NCI-H1436 treated with DMSO at 0.1 percent for 48 hours (cell line): ENCODE measurements around the gene EP400.

ENCODE experiments used
- DNase-seq: peaks from one replicate; lab custom pipeline; 2025; lab: John Stamatoyannopoulos, UW

The EP400 gene

GRCh38 chr12:131911851-131912477 is 37.8 kb upstream of the EP400 start:
- DNase-seq: no peak

GRCh38 chr12:131912518-131913274 is 37.0 kb upstream of the EP400 start:
- DNase-seq: no peak

- DNase-seq: no peak
These were observed 36.1 kb upstream of the EP400 start for GRCh38 chr12:131913666-131914065.

GRCh38 chr12:131914179-131914702 is 35.5 kb upstream of the EP400 start:
- DNase-seq: no peak

- no peak for DNase-seq
These were observed 34.6 kb upstream of the EP400 start for GRCh38 chr12:131915000-131915689.

GRCh38 chr12:131915823-131916222 is 33.9 kb upstream of the EP400 start:
- no peak for DNase-seq

- no peak for DNase-seq
These were observed 33.2 kb upstream of the EP400 start for GRCh38 chr12:131916306-131917138.

- no peak for DNase-seq
These were observed 32.5 kb upstream of the EP400 start for GRCh38 chr12:131917139-131917710.

- no peak for DNase-seq
These were observed 31.9 kb upstream of the EP400 start for GRCh38 chr12:131917711-131918306.

- no peak for DNase-seq
These were observed 31.3 kb upstream of the EP400 start for GRCh38 chr12:131918311-131919050.

GRCh38 chr12:131919051-131919347 is 30.7 kb upstream of the EP400 start:
- no peak for DNase-seq

- DNase-seq: no peak
These were observed 30.2 kb upstream of the EP400 start for GRCh38 chr12:131919366-131920156.

GRCh38 chr12:131920157-131920508 is 29.6 kb upstream of the EP400 start:
- DNase-seq: no peak

- no peak for DNase-seq
These were observed 28.6 kb upstream of the EP400 start for GRCh38 chr12:131920902-131921840.

- no peak for DNase-seq
These were observed 27.6 kb upstream of the EP400 start for GRCh38 chr12:131921866-131922769.

GRCh38 chr12:131922772-131923171 is 27.0 kb upstream of the EP400 start:
- DNase-seq: no peak

- DNase-seq: no peak
These were observed 26.5 kb upstream of the EP400 start for GRCh38 chr12:131923260-131923659.
